ENCODE measurements around the gene ZDHHC7.
"Not testable (repeated sequence)": the region's sequence is repeated elsewhere in the genome, so short reads cannot be mapped to it uniquely, and the experiment has no call there.

Gene ZDHHC7

GRCh38 chr16:85045077-85045476 lies 33.7 kb upstream of the ZDHHC7 start:
- in situ Hi-C loops (cut with MboI; ENCODE audit: low sequenced_read_pairs) = no loop called here

DNA sequence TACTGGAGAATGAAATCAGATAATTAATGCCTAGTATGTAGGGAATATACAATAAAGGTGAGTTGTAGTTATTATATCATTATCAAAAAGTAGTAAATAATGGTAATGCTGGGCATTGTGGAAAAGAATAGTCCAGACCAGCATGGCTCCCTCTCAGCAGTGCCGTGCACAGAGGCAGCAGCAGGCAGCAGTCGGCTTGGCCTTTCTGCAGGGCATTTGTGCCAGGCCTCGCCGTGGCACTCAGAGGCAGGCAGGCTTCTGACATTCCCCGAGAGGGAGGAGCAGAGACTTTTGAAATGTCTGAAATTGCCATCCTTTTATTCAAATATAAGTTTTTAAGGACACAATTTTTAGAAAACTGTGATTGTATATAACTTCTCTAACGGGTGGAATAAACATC lies 31.3 kb upstream of the ZDHHC7 start:
- in situ Hi-C loops (cut with MboI; ENCODE audit: low sequenced_read_pairs) = no loop called here

DNA sequence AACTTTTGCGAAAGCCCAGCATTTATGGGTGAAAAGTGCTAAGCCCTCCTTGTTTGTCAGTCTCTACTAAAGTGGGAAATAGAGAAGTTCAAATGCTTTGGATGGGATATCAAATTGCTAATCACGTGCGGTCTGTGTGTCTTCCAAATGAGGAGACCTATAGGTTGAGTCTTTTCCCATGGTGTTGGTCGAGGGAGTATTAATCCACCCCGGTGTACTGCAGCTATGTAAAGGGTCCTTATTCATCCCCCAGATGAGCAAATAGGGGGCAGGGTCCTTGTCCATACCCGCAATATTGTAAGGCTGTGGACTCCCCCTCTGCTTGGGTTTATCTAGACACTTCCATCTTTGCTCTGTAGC lies 30.8 kb upstream of the ZDHHC7 start:
- in situ Hi-C loops (cut with MboI; ENCODE audit: low sequenced_read_pairs) = no loop called here

- in situ Hi-C loops (cut with MboI; ENCODE audit: low sequenced_read_pairs) = no loop called here
These were observed 30.2 kb upstream of the ZDHHC7 start for GRCh38 chr16:85041219-85042166.

- in situ Hi-C loops (cut with MboI; ENCODE audit: low sequenced_read_pairs) = no loop called here
These were observed 29.4 kb upstream of the ZDHHC7 start for GRCh38 chr16:85040685-85041084.

GRCh38 chr16:85037721-85038120 lies 26.4 kb upstream of the ZDHHC7 start:
- in situ Hi-C loops (cut with MboI; ENCODE audit: low sequenced_read_pairs) = no loop called here

- in situ Hi-C loops (cut with MboI; ENCODE audit: low sequenced_read_pairs) = no loop called here
These were observed 25.7 kb upstream of the ZDHHC7 start for GRCh38 chr16:85037050-85037410.

- in situ Hi-C loops (cut with MboI; ENCODE audit: low sequenced_read_pairs) = no loop called here
These were observed 25.1 kb upstream of the ZDHHC7 start for GRCh38 chr16:85036236-85037049.

GRCh38 chr16:85034591-85035433 lies 23.5 kb upstream of the ZDHHC7 start:
- in situ Hi-C loops (cut with MboI; ENCODE audit: low sequenced_read_pairs) = no loop called here

DNA sequence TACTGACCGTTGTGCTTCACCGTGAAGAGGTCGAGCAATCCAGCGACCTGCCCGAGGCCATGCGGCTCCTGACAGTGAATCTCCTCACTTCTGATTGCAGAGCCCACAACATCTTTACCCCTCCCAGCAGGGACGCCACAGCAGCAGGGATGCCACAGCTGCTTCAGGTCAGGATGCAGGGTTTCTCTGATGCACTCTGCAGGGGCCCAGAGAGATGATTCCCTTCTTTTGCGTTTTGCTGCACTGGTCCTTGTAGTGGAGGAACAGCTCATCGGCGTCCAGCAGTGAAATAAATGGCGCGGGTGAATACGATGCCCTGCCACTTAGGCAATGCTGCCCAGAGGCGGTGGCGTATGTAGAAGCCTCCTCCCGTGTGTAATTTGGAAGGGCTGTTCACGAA lies 21.8 kb upstream of the ZDHHC7 start:
- in situ Hi-C loops (cut with MboI; ENCODE audit: low sequenced_read_pairs) = no loop called here

GRCh38 chr16:85032187-85032586 lies 20.9 kb upstream of the ZDHHC7 start:
- in situ Hi-C loops (cut with MboI; ENCODE audit: low sequenced_read_pairs) = not testable (repeated sequence)

GRCh38 chr16:85031451-85031850 lies 20.1 kb upstream of the ZDHHC7 start:
- in situ Hi-C loops (cut with MboI; ENCODE audit: low sequenced_read_pairs) = no loop called here

DNA sequence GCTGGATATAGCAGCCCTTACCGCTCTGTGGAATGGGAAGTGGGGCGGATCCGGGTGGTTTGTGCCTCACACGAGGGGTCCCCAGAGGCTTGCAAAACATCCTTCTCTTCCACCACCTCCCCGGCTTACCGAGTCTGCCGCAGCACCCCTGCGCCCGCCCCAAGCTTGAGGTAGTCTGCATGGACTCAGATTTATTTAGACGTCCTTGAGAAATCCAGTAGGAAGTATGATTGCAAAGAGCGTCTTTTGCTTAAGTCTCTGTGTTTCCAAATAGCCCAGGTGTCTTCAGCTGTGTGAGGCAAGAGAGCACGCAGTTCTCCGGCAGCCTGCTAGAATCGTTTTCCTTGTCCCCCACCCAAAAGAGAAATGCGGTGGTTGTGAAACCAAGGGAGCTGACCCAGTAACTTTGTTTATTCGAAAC lies 18.7 kb upstream of the ZDHHC7 start:
- in situ Hi-C loops (cut with MboI; ENCODE audit: low sequenced_read_pairs) = no loop called here

GRCh38 chr16:85029408-85029784 lies 18.1 kb upstream of the ZDHHC7 start:
- in situ Hi-C loops (cut with MboI; ENCODE audit: low sequenced_read_pairs) = no loop called here

- in situ Hi-C loops (cut with MboI; ENCODE audit: low sequenced_read_pairs) = no loop called here
These were observed 17.5 kb upstream of the ZDHHC7 start for GRCh38 chr16:85028685-85029407.

DNA sequence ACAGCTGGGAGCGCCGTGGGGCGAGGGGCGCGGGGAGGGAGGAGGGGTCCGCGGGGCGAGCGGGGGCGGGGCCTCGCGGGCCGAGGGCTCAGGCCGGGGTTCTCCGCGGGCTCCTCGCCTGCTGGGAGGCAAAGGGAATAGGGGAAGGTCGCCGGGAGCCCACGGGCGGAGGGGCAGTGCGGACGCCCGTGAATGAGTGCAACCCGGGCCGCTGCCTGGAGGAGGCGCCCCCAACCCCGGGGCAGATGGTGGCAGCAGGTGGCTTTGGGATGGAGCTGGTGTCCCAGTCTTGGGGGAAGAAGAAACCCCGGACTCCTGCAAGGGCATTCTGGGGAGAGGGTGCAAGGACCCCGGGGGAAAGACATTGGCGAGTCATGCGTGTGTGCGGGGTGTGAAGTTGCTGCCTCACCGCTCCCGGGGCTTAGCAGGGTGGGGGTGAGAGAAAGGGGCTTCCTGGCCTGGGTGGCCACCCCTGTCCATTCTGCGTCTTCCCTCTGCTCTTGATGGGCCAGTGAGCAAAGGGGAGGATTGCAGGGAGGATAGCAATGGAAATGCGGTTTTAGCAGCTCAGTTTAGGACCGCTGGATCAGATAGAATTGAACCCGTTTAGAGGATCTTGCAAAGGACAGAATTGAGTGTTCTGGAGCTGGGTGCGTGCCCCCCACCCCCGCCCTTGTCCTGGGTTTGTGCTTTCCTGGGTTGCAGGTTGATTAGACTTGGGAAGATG lies 16.8 kb upstream of the ZDHHC7 start:
- in situ Hi-C loops (cut with MboI; ENCODE audit: low sequenced_read_pairs) = no loop called here

- in situ Hi-C loops (cut with MboI; ENCODE audit: low sequenced_read_pairs) = no loop called here
These were observed 16.1 kb upstream of the ZDHHC7 start, which contains the start of gene KIAA0513 for GRCh38 chr16:85027349-85027957. Gene KIAA0513, plus strand, starts transcription at chr16:85027795. Its CDS starts 39,277 bp downstream, at chr16:85067072.

DNA sequence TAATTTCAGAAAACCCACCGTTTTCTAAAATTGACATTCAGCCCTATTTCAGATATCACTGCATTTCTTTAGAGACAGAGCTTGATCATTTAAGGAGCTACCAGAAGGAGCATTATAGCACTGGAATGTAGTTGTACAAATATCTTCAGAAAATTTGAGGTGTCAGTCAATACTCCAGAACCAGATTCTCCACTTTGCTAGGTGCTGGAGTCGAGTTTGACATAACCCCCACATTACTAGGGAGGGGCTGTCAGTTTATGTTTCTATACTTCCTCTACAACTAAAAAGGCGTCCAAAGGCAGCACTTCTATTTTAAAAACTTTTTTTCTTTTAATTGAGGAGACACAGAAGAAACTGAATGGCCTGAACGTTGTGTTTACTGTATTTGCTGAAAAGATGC lies 15.4 kb upstream of the ZDHHC7 start:
- in situ Hi-C loops (cut with MboI; ENCODE audit: low sequenced_read_pairs) = no loop called here
